ENCODE measurements around the gene OPRM1. TPM values are rescaled to one million over a fixed set of nuclear protein-coding genes. Genes with fewer than 3 reads are reported as not detected.

OPRM1 gene
- total RNA-seq, 4 donors from 2014 or later, result 0.27 to 0.87 (median 0.40) TPM; not detected in 1

GRCh38 chr6:154292066-154292465 is 253.0 kb downstream of the OPRM1 start:
- Histone ChIP-seq H3K4me1 (no peaks in the 10 kb centered on the region), H3K9me3 (no peaks in the 10 kb centered on the region), H3K27me3 (no peaks in the 10 kb centered on the region), H3K4me3 (no peak overlapping the region), H3K27ac (no peak overlapping the region), H3K36me3 (no peaks in the 10 kb centered on the region)
- TF ChIP-seq EP300 (IDR thresholded peaks at IDR 0.05) (no peak), POLR2AphosphoS5 (IDR thresholded peaks at IDR 0.05) (no peak), CTCF (IDR thresholded peaks at IDR 0.05) (no peak), POLR2A (IDR thresholded peaks at IDR 0.05) (no peak)
- 63 to 64% methylated on average over 3 of the region's 3 CpGs for WGBS, 2 donors (ENCODE audit: low coverage in 1 of 2)
- ATAC-seq, result no peak

GRCh38 chr6:154292855-154293519 is 253.9 kb downstream of the OPRM1 start:
- WGBS, 2 donors (ENCODE audit: low coverage in 1 of 2), result 40 to 48% methylated on average over 4 of the region's 4 CpGs
- no peaks in the 10 kb centered on the region for H3K27me3 ChIP-seq
- H3K27ac ChIP-seq, result no peak overlapping the region
- H3K36me3 ChIP-seq, result no peaks in the 10 kb centered on the region
- no peak overlapping the region for H3K4me3 ChIP-seq
- TF ChIP-seq EP300 (IDR thresholded peaks at IDR 0.05) (no peak), CTCF (IDR thresholded peaks at IDR 0.05) (no peak), POLR2A (IDR thresholded peaks at IDR 0.05) (no peak), POLR2AphosphoS5 (IDR thresholded peaks at IDR 0.05) (no peak)
- ATAC-seq, result no peak
- no peaks in the 10 kb centered on the region for H3K9me3 ChIP-seq
- H3K4me1 ChIP-seq, result peaks cover 0 to 4% (median 0%) of the 10 kb centered on the region in 3 donors

GRCh38 chr6:154295733-154296132 is 256.7 kb downstream of the OPRM1 start:
- no peak for ATAC-seq
- WGBS, 2 donors (ENCODE audit: low coverage in 1 of 2), result 53 to 68% methylated on average over 3 of the region's 4 CpGs
- peaks cover 0 to 9% (median 0%) of the 10 kb centered on the region in 3 donors for H3K4me1 ChIP-seq

More at GRCh38 chr6:154295733-154296132, 256.7 kb downstream of the OPRM1 start:
- no peak for TF ChIP-seq EP300 (IDR thresholded peaks at IDR 0.05)
- TF ChIP-seq POLR2A (IDR thresholded peaks at IDR 0.05), result no peak
- TF ChIP-seq POLR2AphosphoS5 (IDR thresholded peaks at IDR 0.05), result no peak
- no peak for TF ChIP-seq CTCF (IDR thresholded peaks at IDR 0.05)
- Histone ChIP-seq H3K36me3 (no peaks in the 10 kb centered on the region), H3K9me3 (no peaks in the 10 kb centered on the region), H3K27me3 (no peaks in the 10 kb centered on the region), H3K4me3 (no peak overlapping the region), H3K27ac (no peak overlapping the region)

Measured in gastroesophageal sphincter (tissue), 4 donors.